H9 (cell line): ENCODE results near the gene ASCC3. TPM values are rescaled to one million over a fixed set of nuclear protein-coding genes. Genes with fewer than 3 reads are reported as not detected.

Experiments
- DNase-seq: peaks from one replicate; pipeline ENCODE4 v3.0.0-alpha.2; 2017
- H2AFZ ChIP-seq: one replicate; pipeline ENCODE4 v1.6.1; 2013; ENCODE audit warnings: mild to moderate bottlenecking, low read length, control low read depth, moderate library complexity
- H2AK5ac ChIP-seq: 2 replicates; pipeline ENCODE4 v1.6.1; 2013; ENCODE audit warnings: low read length, control low read depth, mixed read lengths; ENCODE audit not compliant: insufficient read length
- H2BK120ac ChIP-seq: one replicate; pipeline ENCODE4 v1.6.1; 2013; ENCODE audit warnings: low read depth, mild to moderate bottlenecking, low read length, control low read depth, inconsistent platforms; ENCODE audit not compliant: poor library complexity, severe bottlenecking
- H2BK12ac ChIP-seq: 2 replicates; pipeline ENCODE4 v1.6.1; 2013; ENCODE audit warnings: low read length, control low read depth, mixed read lengths, low read depth; ENCODE audit not compliant: insufficient read length
- H2BK15ac ChIP-seq: 2 replicates; pipeline ENCODE4 v1.6.1; 2013; ENCODE audit warnings: low read depth, low read length, control low read depth
- H2BK20ac ChIP-seq: one replicate; pipeline ENCODE4 v1.6.1; 2013; ENCODE audit warnings: low read depth, mild to moderate bottlenecking, low read length, control low read depth, inconsistent platforms; ENCODE audit not compliant: poor library complexity, severe bottlenecking
- H2BK5ac ChIP-seq: 2 replicates; pipeline ENCODE4 v1.6.1; 2013; ENCODE audit warnings: low read length, control low read depth, mixed read lengths; ENCODE audit not compliant: insufficient read length
- H3K14ac ChIP-seq: 2 replicates; pipeline ENCODE4 v1.6.1; 2013; ENCODE audit warnings: low read length, control low read depth; ENCODE audit not compliant: insufficient read depth
- H3K18ac ChIP-seq: 2 replicates; pipeline ENCODE4 v1.6.1; 2013; ENCODE audit warnings: low read depth, mild to moderate bottlenecking, mixed read lengths, low read length, control low read depth; ENCODE audit not compliant: insufficient read length
- H3K23ac ChIP-seq: 2 replicates; pipeline ENCODE4 v1.6.1; 2013; ENCODE audit warnings: low read length, control low read depth, mixed read lengths, low read depth; ENCODE audit not compliant: insufficient read length
- H3K23me2 ChIP-seq: 2 replicates; pipeline ENCODE4 v1.6.1; 2013; ENCODE audit warnings: low read depth, mild to moderate bottlenecking, mixed read lengths, low read length, control low read depth; ENCODE audit not compliant: insufficient read length, poor library complexity, severe bottlenecking
- H3K27ac ChIP-seq: 2 replicates; pipeline ENCODE4 v1.5.1; 2013; ENCODE audit warnings: low read length, control low read depth, mixed read lengths, low read depth; ENCODE audit not compliant: insufficient read length
- H3K27me3 ChIP-seq: 2 replicates; pipeline ENCODE4 v1.6.1; 2013; ENCODE audit warnings: low read length, control low read depth, inconsistent platforms; ENCODE audit not compliant: insufficient read depth
- H3K4ac ChIP-seq: 2 replicates; pipeline ENCODE4 v1.6.1; 2013; ENCODE audit warnings: low read depth, mild to moderate bottlenecking, control low read depth, inconsistent platforms, low read length, moderate library complexity
- H3K4me1 ChIP-seq: 2 replicates; pipeline ENCODE4 v1.6.1; 2013; ENCODE audit warnings: low read length, control low read depth, inconsistent platforms; ENCODE audit not compliant: insufficient read depth
- H3K4me2 ChIP-seq: 2 replicates; pipeline ENCODE4 v1.6.1; 2013; ENCODE audit warnings: low read length, control low read depth, mixed read lengths; ENCODE audit not compliant: insufficient read length, insufficient read depth
- H3K56ac ChIP-seq: 2 replicates; pipeline ENCODE4 v1.6.1; 2013; ENCODE audit warnings: low read depth, mild to moderate bottlenecking, mixed read lengths, low read length, control low read depth; ENCODE audit not compliant: insufficient read length
- H3K79me1 ChIP-seq: 2 replicates; pipeline ENCODE4 v1.6.1; 2013; ENCODE audit warnings: low read depth, mild to moderate bottlenecking, moderate library complexity, low read length, control low read depth, inconsistent platforms; ENCODE audit not compliant: insufficient read depth, poor library complexity, severe bottlenecking
- H3K79me2 ChIP-seq: 2 replicates; pipeline ENCODE4 v1.6.1; 2013; ENCODE audit warnings: low read length, control low read depth, inconsistent platforms; ENCODE audit not compliant: insufficient read depth
- H3K9ac ChIP-seq: 2 replicates; pipeline ENCODE4 v1.6.1; 2013; ENCODE audit warnings: low read length, control low read depth, mixed read lengths; ENCODE audit not compliant: insufficient read length; ENCODE audit errors: extremely low read depth
- H3K9me3 ChIP-seq: one replicate; pipeline ENCODE4 v1.6.1; 2013; ENCODE audit warnings: low read depth, low read length, inconsistent platforms; ENCODE audit not compliant: control insufficient read depth
- H3T11ph ChIP-seq: one replicate; pipeline ENCODE4 v1.6.1; 2013; ENCODE audit warnings: mild to moderate bottlenecking, low read length, control low read depth, inconsistent platforms
- H4K20me1 ChIP-seq: one replicate; pipeline ENCODE4 v1.6.1; 2013; ENCODE audit not compliant: control insufficient read depth, insufficient read length, insufficient read depth
- H4K5ac ChIP-seq: 2 replicates; pipeline ENCODE4 v1.6.1; 2013; ENCODE audit warnings: low read depth, mild to moderate bottlenecking, mixed read lengths, low read length, control low read depth; ENCODE audit not compliant: insufficient read length
- H4K8ac ChIP-seq: replicated peaks from 2 replicates; pipeline ENCODE4 v1.6.1; 2013; ENCODE audit warnings: low read length, control low read depth, mixed read lengths, low read depth; ENCODE audit not compliant: insufficient read length
- H4K91ac ChIP-seq: 2 replicates; pipeline ENCODE4 v1.6.1; 2013; ENCODE audit warnings: low read depth, mild to moderate bottlenecking, moderate library complexity, mixed read lengths, low read length, control low read depth; ENCODE audit not compliant: insufficient read length
- H3K27ac Mint-ChIP-seq, 3 experiments: 2 replicates in 2 of 3; 3 replicates in 1 of 3; pipeline ENCODE4 v1.8.0; 2020 to 2021; ENCODE audit warnings: mixed read lengths in 3 of 3, mild to moderate bottlenecking in 1 of 3, moderate library complexity in 1 of 3
- H3K27me3 Mint-ChIP-seq: 2 replicates; pipeline ENCODE4 v1.8.0; 2021; ENCODE audit warnings: low read depth, mild to moderate bottlenecking, moderate library complexity, mixed read lengths
- H3K36me3 Mint-ChIP-seq, 3 experiments: 2 replicates in 2 of 3; 3 replicates in 1 of 3; pipeline ENCODE4 v1.8.0; 2020 to 2021; ENCODE audit warnings: low read depth in 3 of 3, mixed read lengths in 3 of 3; ENCODE audit not compliant: insufficient read depth in 1 of 3
- H3K4me1 Mint-ChIP-seq, 2 experiments: 2 replicates each; pipeline ENCODE4 v1.8.0; 2020; ENCODE audit warnings: mixed read lengths in 2 of 2
- H3K4me3 Mint-ChIP-seq, 2 experiments: 2 replicates in 1 of 2; 3 replicates in 1 of 2; pipeline ENCODE4 v1.8.0; 2020 to 2021; ENCODE audit warnings: mild to moderate bottlenecking in 2 of 2, mixed read lengths in 2 of 2, moderate library complexity in 1 of 2
- H3K9me3 Mint-ChIP-seq, 2 experiments: 2 replicates in 1 of 2; 3 replicates in 1 of 2; pipeline ENCODE4 v1.8.0; 2020; ENCODE audit warnings: mild to moderate bottlenecking in 2 of 2, mixed read lengths in 2 of 2, moderate library complexity in 1 of 2
- WGBS: extraction: QIAGEN DNeasy Blood & Tissue Kit; methylation state at CpG from one replicate; pipeline ENCODE4 v1.1.7; 2013; ENCODE audit warnings: missing lambda C conversion rate, low lambda C conversion rate, mixed read lengths; ENCODE audit not compliant: insufficient read length; ENCODE audit errors: extremely low coverage; 5-methylcytosine and 5-hydroxymethylcytosine counted together
- total RNA-seq: library from RNA; stranded (reverse); gene quantifications from 2 replicates; pipeline ENCODE4 v1.2.1, GENCODE V29; 2021
- TF ChIP-seq, protein P1 (sequence below): fragments of 200-600 bp; sonication (generic); conservative IDR thresholded peaks from 3 replicates; pipeline ENCODE4 v1.8.0; 2021; ENCODE audit warnings: antibody characterized with exemption, mild to moderate bottlenecking

Gene ASCC3
- total RNA-seq, 1 experiment from 2014 or later, result 63.8 TPM

DNA sequence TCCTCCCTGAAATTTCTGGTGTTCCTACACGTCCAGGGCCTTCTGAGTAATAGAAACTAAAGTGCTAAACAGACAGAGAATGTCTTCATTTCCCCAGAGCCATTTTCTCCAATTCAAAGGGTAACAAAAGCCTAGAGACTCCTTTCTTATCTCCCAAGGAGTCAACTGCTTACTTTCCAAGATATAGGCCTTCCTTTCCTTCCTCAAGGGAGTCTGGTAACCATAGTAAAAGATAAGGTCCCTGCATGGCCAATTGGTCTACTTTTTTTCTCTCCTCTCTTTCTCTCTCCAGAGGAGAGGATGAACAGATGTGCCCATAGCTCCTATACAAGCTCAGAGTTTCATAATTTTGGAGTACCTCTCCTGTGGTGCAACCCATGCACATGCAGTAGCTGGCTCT is 185.7 kb downstream of the ASCC3 start:
- H3K4me3 Mint-ChIP-seq, result no peak overlapping the region
- no peak overlapping the region for H3K27ac Mint-ChIP-seq
- no peak overlapping the region for H2BK5ac ChIP-seq
- H3K14ac ChIP-seq, result no peak overlapping the region
- H3T11ph ChIP-seq, result no peak overlapping the region
- no peak overlapping the region for H4K5ac ChIP-seq
- no peak overlapping the region for H3K4ac ChIP-seq
- TF ChIP-seq, protein P1, sequence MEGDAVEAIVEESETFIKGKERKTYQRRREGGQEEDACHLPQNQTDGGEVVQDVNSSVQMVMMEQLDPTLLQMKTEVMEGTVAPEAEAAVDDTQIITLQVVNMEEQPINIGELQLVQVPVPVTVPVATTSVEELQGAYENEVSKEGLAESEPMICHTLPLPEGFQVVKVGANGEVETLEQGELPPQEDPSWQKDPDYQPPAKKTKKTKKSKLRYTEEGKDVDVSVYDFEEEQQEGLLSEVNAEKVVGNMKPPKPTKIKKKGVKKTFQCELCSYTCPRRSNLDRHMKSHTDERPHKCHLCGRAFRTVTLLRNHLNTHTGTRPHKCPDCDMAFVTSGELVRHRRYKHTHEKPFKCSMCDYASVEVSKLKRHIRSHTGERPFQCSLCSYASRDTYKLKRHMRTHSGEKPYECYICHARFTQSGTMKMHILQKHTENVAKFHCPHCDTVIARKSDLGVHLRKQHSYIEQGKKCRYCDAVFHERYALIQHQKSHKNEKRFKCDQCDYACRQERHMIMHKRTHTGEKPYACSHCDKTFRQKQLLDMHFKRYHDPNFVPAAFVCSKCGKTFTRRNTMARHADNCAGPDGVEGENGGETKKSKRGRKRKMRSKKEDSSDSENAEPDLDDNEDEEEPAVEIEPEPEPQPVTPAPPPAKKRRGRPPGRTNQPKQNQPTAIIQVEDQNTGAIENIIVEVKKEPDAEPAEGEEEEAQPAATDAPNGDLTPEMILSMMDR, result no peak
- H3K36me3 Mint-ChIP-seq, result peaks cover 9 to 14% (median 14%) of the 10 kb centered on the region in 3 experiments
- H3K79me1 ChIP-seq, result no peaks in the 10 kb centered on the region
- no peak overlapping the region for H4K8ac ChIP-seq
- H2BK20ac ChIP-seq, result no peak overlapping the region
- H3K79me2 ChIP-seq, result no peaks in the 10 kb centered on the region
- H3K27me3 Mint-ChIP-seq, result no peaks in the 10 kb centered on the region
- H3K23me2 ChIP-seq, result no peaks in the 10 kb centered on the region
- no peak overlapping the region for H3K18ac ChIP-seq
- H3K4me1 Mint-ChIP-seq, result no peaks in the 10 kb centered on the region
- no peak overlapping the region for H3K27ac ChIP-seq
- H3K9me3 ChIP-seq, result peaks cover 6% of the 10 kb centered on the region
- no CpG with 5 or more reads among the region's 1 CpG for WGBS
- H2BK15ac ChIP-seq, result no peak overlapping the region
- H3K4me2 ChIP-seq, result no peak overlapping the region
- H2BK120ac ChIP-seq, result no peak overlapping the region
- H2AK5ac ChIP-seq, result no peak overlapping the region
- H3K23ac ChIP-seq, result no peak overlapping the region
- H4K91ac ChIP-seq, result no peak overlapping the region
- H4K20me1 ChIP-seq, result no peaks in the 10 kb centered on the region
- H2AFZ ChIP-seq, result no peak overlapping the region
- peaks cover 9 to 10% of the 10 kb centered on the region in 2 experiments for H3K9me3 Mint-ChIP-seq
- no peaks in the 10 kb centered on the region for H3K4me1 ChIP-seq
- H3K56ac ChIP-seq, result no peak overlapping the region
- DNase-seq, result no peak
- H2BK12ac ChIP-seq, result no peak overlapping the region
- H3K9ac ChIP-seq, result no peak overlapping the region
- no peaks in the 10 kb centered on the region for H3K27me3 ChIP-seq
